ENCODE measurements around the gene SSR4.

The SSR4 gene

GRCh38 chrX:153769158-153769864, 25.2 kb upstream of the SSR4 start:
- DNase-seq (ENCODE audit: low spot score) (no peak), FAIRE-seq (no peak)

GRCh38 chrX:153769865-153770600, 24.4 kb upstream of the SSR4 start:
- no peak for FAIRE-seq
- DNase-seq (ENCODE audit: low spot score) = no peak

GRCh38 chrX:153770601-153771414, 23.7 kb upstream of the SSR4 start:
- FAIRE-seq = no peak

GRCh38 chrX:153771415-153772315, 22.8 kb upstream of the SSR4 start:
- DNase-seq (ENCODE audit: low spot score) (no peak), FAIRE-seq (no peak)

More at GRCh38 chrX:153770601-153771414, 23.7 kb upstream of the SSR4 start:
- DNase-seq (ENCODE audit: low spot score) = no peak

- FAIRE-seq (no peak), DNase-seq (ENCODE audit: low spot score) (no peak)
These were observed 21.9 kb upstream of the SSR4 start for GRCh38 chrX:153772316-153773217.

- no peak for DNase-seq (ENCODE audit: low spot score)
- no peak for FAIRE-seq
These were observed 21.3 kb upstream of the SSR4 start for GRCh38 chrX:153773218-153773611.

- FAIRE-seq = no peak
- DNase-seq (ENCODE audit: low spot score) = no peak
These were observed 20.5 kb upstream of the SSR4 start for GRCh38 chrX:153773741-153774575.

- no peak for DNase-seq (ENCODE audit: low spot score)
- no peak for FAIRE-seq
These were observed 19.7 kb upstream of the SSR4 start for GRCh38 chrX:153774576-153775292.

- no peak for DNase-seq (ENCODE audit: low spot score)
- FAIRE-seq = no peak
These were observed 19.0 kb upstream of the SSR4 start for GRCh38 chrX:153775293-153776119.

- DNase-seq (ENCODE audit: low spot score) = no peak
These were observed 18.3 kb upstream of the SSR4 start for GRCh38 chrX:153776120-153776599.

GRCh38 chrX:153776611-153777045, 17.8 kb upstream of the SSR4 start:
- no peak for FAIRE-seq
- DNase-seq (ENCODE audit: low spot score) = no peak

More at GRCh38 chrX:153776120-153776599, 18.3 kb upstream of the SSR4 start:
- no peak for FAIRE-seq

GRCh38 chrX:153777261-153778090, 17.0 kb upstream of the SSR4 start:
- FAIRE-seq (no peak), DNase-seq (ENCODE audit: low spot score) (no peak)

- FAIRE-seq (no peak), DNase-seq (ENCODE audit: low spot score) (no peak)
These were observed 16.3 kb upstream of the SSR4 start for GRCh38 chrX:153778181-153778580.

GRCh38 chrX:153778684-153779101, 15.8 kb upstream of the SSR4 start:
- DNase-seq (ENCODE audit: low spot score) = no peak
- FAIRE-seq = no peak

- FAIRE-seq = no peak
- DNase-seq (ENCODE audit: low spot score) = no peak
These were observed 14.4 kb upstream of the SSR4 start for GRCh38 chrX:153779891-153780677.
